ENCODE data around the gene COG6. TPM values are rescaled to one million over a fixed set of nuclear protein-coding genes. Genes with fewer than 3 reads are reported as not detected.
A peak's percentile ranks its signal among the peaks of the same experiment; 100 is the strongest.

Gene COG6
- total and polyA plus RNA-seq, 4 donors, result 4.5 to 10.7 (median 8.0) TPM

GRCh38 chr13:39607876-39608275 lies 47.6 kb upstream of the COG6 start (continued):
- TF ChIP-seq, protein P1, sequence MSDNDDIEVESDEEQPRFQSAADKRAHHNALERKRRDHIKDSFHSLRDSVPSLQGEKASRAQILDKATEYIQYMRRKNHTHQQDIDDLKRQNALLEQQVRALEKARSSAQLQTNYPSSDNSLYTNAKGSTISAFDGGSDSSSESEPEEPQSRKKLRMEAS (IDR thresholded peaks at IDR 0.05), result no peak
- TF ChIP-seq, protein P2, sequence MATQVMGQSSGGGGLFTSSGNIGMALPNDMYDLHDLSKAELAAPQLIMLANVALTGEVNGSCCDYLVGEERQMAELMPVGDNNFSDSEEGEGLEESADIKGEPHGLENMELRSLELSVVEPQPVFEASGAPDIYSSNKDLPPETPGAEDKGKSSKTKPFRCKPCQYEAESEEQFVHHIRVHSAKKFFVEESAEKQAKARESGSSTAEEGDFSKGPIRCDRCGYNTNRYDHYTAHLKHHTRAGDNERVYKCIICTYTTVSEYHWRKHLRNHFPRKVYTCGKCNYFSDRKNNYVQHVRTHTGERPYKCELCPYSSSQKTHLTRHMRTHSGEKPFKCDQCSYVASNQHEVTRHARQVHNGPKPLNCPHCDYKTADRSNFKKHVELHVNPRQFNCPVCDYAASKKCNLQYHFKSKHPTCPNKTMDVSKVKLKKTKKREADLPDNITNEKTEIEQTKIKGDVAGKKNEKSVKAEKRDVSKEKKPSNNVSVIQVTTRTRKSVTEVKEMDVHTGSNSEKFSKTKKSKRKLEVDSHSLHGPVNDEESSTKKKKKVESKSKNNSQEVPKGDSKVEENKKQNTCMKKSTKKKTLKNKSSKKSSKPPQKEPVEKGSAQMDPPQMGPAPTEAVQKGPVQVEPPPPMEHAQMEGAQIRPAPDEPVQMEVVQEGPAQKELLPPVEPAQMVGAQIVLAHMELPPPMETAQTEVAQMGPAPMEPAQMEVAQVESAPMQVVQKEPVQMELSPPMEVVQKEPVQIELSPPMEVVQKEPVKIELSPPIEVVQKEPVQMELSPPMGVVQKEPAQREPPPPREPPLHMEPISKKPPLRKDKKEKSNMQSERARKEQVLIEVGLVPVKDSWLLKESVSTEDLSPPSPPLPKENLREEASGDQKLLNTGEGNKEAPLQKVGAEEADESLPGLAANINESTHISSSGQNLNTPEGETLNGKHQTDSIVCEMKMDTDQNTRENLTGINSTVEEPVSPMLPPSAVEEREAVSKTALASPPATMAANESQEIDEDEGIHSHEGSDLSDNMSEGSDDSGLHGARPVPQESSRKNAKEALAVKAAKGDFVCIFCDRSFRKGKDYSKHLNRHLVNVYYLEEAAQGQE (IDR thresholded peaks at IDR 0.05), result no peak
- TF ChIP-seq HNF4G (IDR thresholded peaks at IDR 0.05), result no peak

GRCh38 chr13:39612023-39612637 lies 43.3 kb upstream of the COG6 start:
- no peak overlapping the region for H3K27ac ChIP-seq (ENCODE audit: low read depth in 1 of 2, low read length in 2 of 2)
- H3K9ac ChIP-seq (ENCODE audit: low read depth in 1 of 2, low read length in 2 of 2), result no peak overlapping the region
- TF ChIP-seq, protein P3, sequence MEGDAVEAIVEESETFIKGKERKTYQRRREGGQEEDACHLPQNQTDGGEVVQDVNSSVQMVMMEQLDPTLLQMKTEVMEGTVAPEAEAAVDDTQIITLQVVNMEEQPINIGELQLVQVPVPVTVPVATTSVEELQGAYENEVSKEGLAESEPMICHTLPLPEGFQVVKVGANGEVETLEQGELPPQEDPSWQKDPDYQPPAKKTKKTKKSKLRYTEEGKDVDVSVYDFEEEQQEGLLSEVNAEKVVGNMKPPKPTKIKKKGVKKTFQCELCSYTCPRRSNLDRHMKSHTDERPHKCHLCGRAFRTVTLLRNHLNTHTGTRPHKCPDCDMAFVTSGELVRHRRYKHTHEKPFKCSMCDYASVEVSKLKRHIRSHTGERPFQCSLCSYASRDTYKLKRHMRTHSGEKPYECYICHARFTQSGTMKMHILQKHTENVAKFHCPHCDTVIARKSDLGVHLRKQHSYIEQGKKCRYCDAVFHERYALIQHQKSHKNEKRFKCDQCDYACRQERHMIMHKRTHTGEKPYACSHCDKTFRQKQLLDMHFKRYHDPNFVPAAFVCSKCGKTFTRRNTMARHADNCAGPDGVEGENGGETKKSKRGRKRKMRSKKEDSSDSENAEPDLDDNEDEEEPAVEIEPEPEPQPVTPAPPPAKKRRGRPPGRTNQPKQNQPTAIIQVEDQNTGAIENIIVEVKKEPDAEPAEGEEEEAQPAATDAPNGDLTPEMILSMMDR (IDR thresholded peaks at IDR 0.05; ENCODE audit: low read depth, low read length, missing input control), result peak; percentile 68
- TF ChIP-seq RAD21 (IDR thresholded peaks at IDR 0.05) (peak; percentile 86), YY1 (IDR thresholded peaks at IDR 0.05) (no peak), FOXA2 (IDR thresholded peaks at IDR 0.05) (no peak)
- H3K4me1 ChIP-seq (ENCODE audit: control insufficient read depth in 4 of 4, insufficient read depth in 4 of 4, low read length in 3 of 4), result no peaks in the 10 kb centered on the region
- H3K36me3 ChIP-seq (ENCODE audit: control insufficient read depth in 4 of 4, insufficient read depth in 3 of 4, low read depth in 1 of 4, low read length in 3 of 4), result no peaks in the 10 kb centered on the region
- peak; percentile 54 for DNase-seq (ENCODE audit: low spot score)
- no peak overlapping the region for H3K4me3 ChIP-seq (ENCODE audit: low read depth in 1 of 3, low read length in 3 of 3)
- no peaks in the 10 kb centered on the region for H3K9me3 ChIP-seq (ENCODE audit: control insufficient read depth in 4 of 4, low read length in 3 of 4)
- 60% methylated on average over 5 of the region's 5 CpGs for WGBS
- H3K27me3 ChIP-seq (ENCODE audit: control insufficient read depth in 4 of 4, insufficient read depth in 4 of 4, low read length in 3 of 4), result no peaks in the 10 kb centered on the region

- TF ChIP-seq, protein P3 (IDR thresholded peaks at IDR 0.05; ENCODE audit: low read depth, low read length, missing input control), result peak; percentile 76
- TF ChIP-seq RAD21 (IDR thresholded peaks at IDR 0.05), result peak; percentile 79 to 86
- no peak for TF ChIP-seq JUND (IDR thresholded peaks at IDR 0.05)
- TF ChIP-seq FOXA2 (IDR thresholded peaks at IDR 0.05), result no peak
- H3K4me3 ChIP-seq (ENCODE audit: low read depth in 1 of 3, low read length in 3 of 3), result no peak overlapping the region
- no peak for DNase-seq (ENCODE audit: low spot score)
- peaks cover 0 to 4% (median 0%) of the 10 kb centered on the region in 4 donors for H3K27me3 ChIP-seq (ENCODE audit: control insufficient read depth in 4 of 4, insufficient read depth in 4 of 4, low read length in 3 of 4)
- no peaks in the 10 kb centered on the region for H3K4me1 ChIP-seq (ENCODE audit: control insufficient read depth in 4 of 4, insufficient read depth in 4 of 4, low read length in 3 of 4)
- H3K36me3 ChIP-seq (ENCODE audit: control insufficient read depth in 4 of 4, insufficient read depth in 3 of 4, low read depth in 1 of 4, low read length in 3 of 4), result no peaks in the 10 kb centered on the region
- no peak overlapping the region for H3K27ac ChIP-seq (ENCODE audit: low read depth in 1 of 2, low read length in 2 of 2)
- H3K9me3 ChIP-seq (ENCODE audit: control insufficient read depth in 4 of 4, low read length in 3 of 4), result no peaks in the 10 kb centered on the region
- WGBS, result 35% methylated on average over 10 of the region's 10 CpGs
- no peak overlapping the region for H3K9ac ChIP-seq (ENCODE audit: low read depth in 1 of 2, low read length in 2 of 2)
Observed at GRCh38 chr13:39616087-39616694, 39.3 kb upstream of the COG6 start.

Measured in liver (tissue), 9 donors.